GM18507 (cell line): Measurements from ENCODE around the gene CFAP100.

Experiments used
- DNase-seq: peaks from one replicate; pipeline ENCODE4 v3.0.0; 2011; ENCODE audit warnings: low read depth; ENCODE audit not compliant: insufficient read length; ENCODE audit errors: extremely low spot score
- FAIRE-seq: peaks from 2 replicates; lab custom pipeline; 2011; peaks lifted over from hg19 to GRCh38; lab: Jason Lieb, UNC

Gene CFAP100

DNA sequence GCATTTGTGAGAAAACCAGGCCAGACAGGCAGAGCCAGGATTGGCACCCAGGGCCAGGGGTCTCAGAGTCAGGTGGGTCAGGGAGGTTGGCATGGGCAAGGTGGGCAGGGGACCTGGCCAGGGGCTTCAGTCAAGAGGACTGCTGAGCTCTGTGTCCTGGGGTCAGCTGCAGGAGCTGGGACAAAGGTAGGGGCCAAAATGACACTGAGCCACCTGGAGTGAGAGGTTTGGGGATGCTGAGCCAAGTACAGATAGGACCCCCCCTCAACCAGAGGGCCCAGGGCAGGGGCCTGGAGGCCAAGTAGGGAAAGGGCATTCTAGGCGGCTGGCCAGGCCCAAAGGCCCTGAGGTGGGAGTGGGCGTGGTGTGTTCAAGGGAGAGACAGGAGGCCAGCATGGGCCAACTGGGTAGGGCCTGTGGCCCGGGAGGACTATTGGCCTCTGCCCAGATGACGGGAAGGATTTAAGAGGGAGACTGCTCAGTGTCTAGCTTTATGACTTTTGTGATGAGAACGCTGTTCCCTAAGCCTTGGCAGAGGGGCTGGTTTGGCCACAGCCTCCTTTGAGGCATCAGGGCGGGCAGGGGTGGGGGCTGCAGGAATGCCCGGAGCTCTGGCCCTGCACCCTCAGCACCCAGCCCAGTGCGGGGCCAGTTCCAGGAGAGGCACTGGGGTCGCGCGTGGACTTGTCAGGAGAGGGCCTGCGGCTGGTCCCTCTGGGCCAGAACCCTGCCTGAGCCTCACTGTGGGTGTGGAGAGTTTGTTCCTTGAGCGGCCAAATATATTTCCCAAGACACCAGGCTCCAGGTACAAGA lies 3.1 kb downstream of the CFAP100 start:
- FAIRE-seq (no peak), DNase-seq (no peak)

DNA sequence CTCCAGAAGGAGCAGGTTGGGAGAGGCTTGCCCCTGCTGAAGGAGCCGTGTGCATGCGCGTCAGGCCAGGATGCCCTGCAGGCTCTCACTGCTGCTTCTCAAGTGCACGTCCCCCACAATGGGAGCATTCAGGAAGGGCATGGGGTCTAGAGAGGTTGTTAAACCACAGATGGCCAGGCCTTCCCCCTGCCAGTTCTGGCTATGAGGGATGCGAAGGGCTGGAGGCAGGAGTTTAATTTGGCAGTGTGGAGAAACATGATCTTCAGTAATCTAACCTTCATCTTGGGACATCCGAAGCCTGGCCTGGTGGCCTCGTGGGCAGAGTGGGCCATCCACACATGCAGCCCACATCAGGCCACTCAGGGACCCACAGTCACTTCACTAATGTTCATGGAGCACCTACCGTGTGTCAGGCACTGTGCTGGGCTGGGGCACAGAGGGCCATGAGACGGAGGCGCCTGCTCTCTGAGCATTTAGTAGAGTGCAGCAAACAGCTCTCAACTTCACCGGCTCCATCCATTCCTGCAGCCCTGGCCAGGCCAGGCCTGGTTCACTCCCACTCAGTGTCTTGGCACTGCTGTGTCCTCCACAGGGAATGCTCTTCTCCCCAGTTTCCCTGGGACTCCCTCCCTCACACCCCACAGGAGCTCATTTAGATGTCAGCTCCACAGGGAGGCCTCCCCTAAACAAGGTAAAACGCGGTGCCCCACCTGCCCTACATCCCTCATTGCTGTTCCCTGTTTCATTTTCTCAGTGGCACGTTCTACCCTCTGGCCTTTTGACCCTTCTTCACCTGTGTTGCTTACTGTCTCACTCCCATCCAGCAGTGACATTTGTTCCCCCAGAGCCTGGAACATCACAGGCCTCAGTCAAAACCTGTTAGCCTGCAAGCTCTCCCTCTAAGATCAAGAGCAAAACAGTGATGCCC lies 4.0 kb downstream of the CFAP100 start:
- DNase-seq, result no peak
- no peak for FAIRE-seq

- FAIRE-seq (peak; percentile 51), DNase-seq (no peak)
Measured at GRCh38 chr3:126399351-126399735, 4.6 kb downstream of the CFAP100 start.

- FAIRE-seq (no peak), DNase-seq (no peak)
Measured at GRCh38 chr3:126399756-126400155, 5.0 kb downstream of the CFAP100 start.

GRCh38 chr3:126401611-126402160 lies 7.0 kb downstream of the CFAP100 start:
- FAIRE-seq (no peak), DNase-seq (no peak)

DNA sequence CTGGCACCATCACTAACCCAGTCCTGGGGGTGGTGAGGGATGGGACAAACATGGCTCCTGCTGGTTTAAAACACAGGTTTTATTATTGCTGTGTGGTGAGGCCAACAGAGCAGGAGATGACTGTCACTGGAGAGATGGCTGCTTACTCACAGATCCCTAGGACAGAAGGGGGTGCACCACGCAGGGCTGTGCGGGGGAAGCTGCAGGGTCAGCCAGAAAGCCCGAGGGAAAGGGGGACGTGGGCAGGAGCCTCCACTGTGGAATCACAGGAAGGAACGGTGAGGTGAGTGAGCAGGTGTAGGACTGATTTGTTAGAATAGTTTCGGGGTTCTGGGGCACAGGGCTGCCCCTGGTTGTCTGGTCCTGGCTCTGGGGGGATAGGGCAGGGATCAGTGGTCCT lies 7.5 kb downstream of the CFAP100 start:
- DNase-seq (no peak), FAIRE-seq (no peak)

DNA sequence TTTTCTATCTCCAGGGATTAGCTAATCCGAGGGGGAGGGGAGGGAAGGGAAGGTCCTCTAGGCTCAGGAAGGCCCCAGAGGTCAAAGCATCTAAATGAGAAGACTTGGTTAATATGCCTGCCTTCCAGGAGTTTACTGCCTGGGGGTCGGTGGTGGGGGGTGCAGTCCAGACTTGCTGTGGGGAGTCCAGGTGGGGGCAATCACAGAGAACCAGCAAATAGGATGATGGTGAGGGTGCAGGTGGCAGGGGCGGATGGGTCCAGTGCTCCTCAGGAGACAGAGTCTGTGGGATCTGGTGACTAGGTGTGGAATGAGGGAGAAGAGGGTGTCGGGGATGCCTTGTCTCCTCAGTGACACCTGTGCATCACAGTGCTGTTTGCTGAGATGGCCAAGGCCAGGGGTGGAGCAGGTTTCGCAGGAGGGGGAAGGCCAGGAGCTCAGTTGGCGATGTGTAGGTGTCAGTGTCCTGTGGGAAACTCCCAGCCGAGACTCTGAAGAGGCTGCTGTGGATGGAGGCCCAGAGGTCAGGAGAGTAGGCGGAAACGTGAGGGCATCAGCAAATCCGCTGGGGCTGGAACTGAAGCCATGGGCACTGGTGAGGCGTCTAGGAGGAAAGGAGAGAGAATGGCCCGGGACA lies 8.1 kb downstream of the CFAP100 start:
- FAIRE-seq (no peak), DNase-seq (no peak)

DNA sequence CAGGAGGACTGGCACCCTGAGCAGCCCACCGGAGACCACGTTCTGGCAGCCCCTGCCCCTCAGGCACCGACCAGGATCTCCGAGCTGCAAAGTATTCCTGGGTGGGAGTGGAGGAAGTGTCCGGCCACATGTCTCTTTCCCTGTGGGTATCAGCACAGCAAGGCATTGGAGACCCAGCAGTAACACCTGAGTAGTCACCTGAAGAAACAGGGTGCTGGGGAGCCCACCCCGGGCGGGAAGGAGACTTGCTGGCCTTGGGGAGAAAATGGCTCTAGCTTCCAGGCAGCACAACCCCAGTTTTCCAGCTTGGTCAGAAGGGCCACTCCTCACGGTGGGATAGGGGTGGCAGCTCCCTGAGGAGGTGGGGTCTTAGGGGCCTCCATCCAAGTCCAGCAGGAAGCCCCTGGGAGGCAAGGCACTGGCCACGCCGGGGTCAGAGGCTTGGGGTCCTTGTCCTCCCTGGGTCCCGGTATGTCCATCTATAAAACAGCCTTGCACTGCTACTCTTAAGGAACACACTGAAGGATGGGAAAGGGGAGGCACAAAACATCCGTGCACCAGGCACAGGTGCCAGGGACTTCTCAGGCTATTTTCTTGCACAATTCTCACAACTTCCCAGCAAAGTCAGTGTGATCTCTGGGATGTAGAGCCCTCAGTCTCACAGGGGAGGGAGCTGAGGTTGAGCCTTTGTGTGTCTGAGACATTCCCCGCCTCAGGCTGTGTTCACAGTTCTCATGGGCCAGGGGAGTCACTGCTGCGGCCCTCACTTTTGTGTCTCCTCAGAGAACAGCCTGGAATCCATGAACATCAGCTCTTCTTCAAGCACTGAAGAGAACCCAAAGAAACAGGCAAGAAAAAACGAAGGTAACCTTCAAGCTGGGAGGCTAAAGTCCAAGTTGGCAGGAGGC lies 11.9 kb downstream of the CFAP100 start:
- FAIRE-seq (no peak), DNase-seq (no peak)

- FAIRE-seq (no peak), DNase-seq (no peak)
Measured at GRCh38 chr3:126407412-126408044, 12.8 kb downstream of the CFAP100 start.

GRCh38 chr3:126408099-126408498 lies 13.4 kb downstream of the CFAP100 start:
- FAIRE-seq (no peak), DNase-seq (no peak)

- DNase-seq, result no peak
- no peak for FAIRE-seq
Measured at GRCh38 chr3:126412841-126413692, 18.4 kb downstream of the CFAP100 start.

- DNase-seq (no peak), FAIRE-seq (no peak)
Measured at GRCh38 chr3:126413693-126414080, 19.0 kb downstream of the CFAP100 start.

DNA sequence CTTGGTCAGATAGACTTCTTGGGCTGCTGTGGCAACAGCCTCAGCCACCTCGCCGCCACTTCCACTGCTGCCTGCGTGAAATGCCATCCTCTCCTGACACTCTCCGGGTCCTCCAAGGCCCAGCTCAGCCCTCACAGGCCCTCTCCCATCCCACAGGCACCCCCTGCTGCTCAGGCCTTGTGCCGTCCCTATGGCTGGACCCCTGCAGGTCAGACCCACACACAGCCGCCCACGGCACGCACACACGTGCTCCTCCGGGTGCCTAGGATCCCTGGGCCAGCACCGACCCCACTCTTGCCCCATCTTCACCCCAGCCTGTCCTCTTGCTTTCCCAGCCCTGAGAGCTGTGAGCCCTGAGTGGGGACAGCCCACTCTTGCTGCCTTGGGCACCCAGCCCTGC lies 19.7 kb downstream of the CFAP100 start:
- no peak for FAIRE-seq
- no peak for DNase-seq

DNA sequence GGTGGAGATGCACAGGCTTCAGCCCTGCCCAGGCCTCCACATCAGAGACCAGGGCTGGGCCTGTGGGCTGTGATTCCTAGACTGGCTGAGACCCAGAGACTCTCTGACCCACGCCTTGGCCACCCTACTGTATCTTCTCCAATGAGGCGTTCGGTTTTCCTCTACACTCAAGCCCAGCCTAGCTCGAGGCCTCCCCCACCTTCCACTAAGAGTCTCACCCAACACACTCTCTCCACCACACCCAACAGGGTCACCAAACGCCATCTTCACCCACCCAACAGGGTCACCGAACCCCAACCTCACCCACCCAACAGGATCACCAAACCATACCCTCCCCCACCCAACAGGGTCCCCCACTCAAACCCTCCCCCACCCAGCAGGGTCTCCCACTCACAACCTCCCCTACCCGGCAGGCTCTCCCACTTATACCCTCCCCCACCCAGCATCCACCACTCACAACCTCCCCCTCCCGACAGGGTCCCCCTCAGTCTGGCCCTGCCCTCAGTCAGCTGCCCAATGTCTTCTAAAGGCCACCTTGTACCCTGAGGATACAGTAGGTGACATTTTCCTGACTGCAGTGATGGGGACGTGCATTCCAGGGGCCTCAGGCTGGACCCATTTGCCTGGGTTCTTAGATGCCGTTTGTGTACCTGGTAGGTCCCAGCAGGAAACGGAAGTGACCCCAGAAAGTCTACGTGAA lies 20.4 kb downstream of the CFAP100 start:
- no peak for DNase-seq
- no peak for FAIRE-seq

- DNase-seq, result no peak
- no peak for FAIRE-seq
Measured at GRCh38 chr3:126415661-126416591, 21.2 kb downstream of the CFAP100 start.

- DNase-seq (no peak), FAIRE-seq (no peak)
Measured at GRCh38 chr3:126416943-126417342, 22.2 kb downstream of the CFAP100 start.
